GM10266 (cell line): ENCODE data around the gene IFI27L1.

Experiments
- DNase-seq: peaks from one replicate; pipeline ENCODE4 v3.0.0; 2012; ENCODE audit errors: extremely low spot score
- TF ChIP-seq, protein P1 (sequence below): IDR thresholded peaks from 2 replicates; pipeline ENCODE4 v1.5.1; 2012; ENCODE audit warnings: mild to moderate bottlenecking, low read depth; ENCODE audit not compliant: control insufficient read depth, insufficient read depth; ENCODE audit errors: missing control alignments

Gene IFI27L1

DNA sequence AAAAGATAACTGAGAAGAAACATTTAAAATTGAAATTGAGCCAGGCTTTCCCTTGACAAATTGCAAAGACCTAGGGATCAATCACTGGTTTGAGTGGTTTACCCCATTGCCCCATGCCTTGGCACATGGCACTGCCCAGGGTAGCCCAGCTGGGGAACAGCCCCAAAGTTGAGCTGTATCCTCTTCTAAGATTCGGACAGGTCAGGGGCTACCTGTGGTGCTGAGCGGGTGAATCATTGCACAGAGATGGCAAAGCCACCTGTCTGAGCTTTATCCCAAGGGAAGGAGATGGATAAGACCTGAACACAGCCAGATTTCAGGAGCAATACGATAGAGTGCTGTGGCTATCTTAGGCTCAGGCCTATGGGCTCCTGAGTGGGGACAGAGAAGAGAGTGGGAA, 41.3 kb downstream of the IFI27L1 start:
- TF ChIP-seq, protein P1, sequence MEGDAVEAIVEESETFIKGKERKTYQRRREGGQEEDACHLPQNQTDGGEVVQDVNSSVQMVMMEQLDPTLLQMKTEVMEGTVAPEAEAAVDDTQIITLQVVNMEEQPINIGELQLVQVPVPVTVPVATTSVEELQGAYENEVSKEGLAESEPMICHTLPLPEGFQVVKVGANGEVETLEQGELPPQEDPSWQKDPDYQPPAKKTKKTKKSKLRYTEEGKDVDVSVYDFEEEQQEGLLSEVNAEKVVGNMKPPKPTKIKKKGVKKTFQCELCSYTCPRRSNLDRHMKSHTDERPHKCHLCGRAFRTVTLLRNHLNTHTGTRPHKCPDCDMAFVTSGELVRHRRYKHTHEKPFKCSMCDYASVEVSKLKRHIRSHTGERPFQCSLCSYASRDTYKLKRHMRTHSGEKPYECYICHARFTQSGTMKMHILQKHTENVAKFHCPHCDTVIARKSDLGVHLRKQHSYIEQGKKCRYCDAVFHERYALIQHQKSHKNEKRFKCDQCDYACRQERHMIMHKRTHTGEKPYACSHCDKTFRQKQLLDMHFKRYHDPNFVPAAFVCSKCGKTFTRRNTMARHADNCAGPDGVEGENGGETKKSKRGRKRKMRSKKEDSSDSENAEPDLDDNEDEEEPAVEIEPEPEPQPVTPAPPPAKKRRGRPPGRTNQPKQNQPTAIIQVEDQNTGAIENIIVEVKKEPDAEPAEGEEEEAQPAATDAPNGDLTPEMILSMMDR, result no peak

DNA sequence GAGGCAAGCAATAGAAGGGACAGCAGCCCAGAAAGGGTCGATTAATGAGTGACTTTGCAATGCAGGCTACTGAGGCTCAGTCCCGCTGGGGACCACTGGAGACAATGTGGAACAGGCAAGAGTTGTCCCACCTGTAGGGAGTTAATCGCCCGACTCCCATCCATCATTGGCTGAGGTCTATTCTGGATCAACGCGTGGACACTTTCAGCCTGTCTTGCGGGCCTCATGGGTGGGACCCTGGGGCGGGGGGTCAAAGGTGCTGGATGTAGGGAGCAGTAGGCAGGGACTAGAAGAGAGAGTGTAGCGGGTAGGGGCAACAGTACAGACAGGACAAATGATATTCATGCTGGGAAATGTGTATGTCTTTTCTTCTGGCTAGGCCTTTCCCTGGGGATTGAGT, 42.2 kb downstream of the IFI27L1 start:
- TF ChIP-seq, protein P1, result no peak
- DNase-seq, result no peak

More for the DNA sequence above, 41.3 kb downstream of the IFI27L1 start:
- DNase-seq, result no peak

DNA sequence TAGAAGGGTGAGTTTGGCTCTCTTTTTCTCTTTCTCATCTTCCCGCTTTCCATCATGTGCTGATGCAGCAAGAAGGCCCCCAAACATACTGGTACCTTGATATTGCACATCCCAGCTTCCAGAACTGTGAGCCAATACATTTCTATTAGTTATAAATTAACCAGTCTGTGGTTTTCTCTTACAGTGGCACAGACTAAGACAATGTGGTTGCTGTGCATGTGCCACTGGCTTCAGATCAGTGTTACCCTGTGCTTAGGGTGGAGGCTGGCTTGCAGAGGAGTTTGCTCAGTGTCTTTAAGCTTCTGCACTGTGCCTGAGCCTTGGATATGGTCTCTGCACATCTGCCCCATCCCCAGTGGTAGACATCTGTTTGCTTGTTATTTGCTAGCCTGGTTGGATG, 42.8 kb downstream of the IFI27L1 start:
- no peak for DNase-seq
- TF ChIP-seq, protein P1, result no peak

DNA sequence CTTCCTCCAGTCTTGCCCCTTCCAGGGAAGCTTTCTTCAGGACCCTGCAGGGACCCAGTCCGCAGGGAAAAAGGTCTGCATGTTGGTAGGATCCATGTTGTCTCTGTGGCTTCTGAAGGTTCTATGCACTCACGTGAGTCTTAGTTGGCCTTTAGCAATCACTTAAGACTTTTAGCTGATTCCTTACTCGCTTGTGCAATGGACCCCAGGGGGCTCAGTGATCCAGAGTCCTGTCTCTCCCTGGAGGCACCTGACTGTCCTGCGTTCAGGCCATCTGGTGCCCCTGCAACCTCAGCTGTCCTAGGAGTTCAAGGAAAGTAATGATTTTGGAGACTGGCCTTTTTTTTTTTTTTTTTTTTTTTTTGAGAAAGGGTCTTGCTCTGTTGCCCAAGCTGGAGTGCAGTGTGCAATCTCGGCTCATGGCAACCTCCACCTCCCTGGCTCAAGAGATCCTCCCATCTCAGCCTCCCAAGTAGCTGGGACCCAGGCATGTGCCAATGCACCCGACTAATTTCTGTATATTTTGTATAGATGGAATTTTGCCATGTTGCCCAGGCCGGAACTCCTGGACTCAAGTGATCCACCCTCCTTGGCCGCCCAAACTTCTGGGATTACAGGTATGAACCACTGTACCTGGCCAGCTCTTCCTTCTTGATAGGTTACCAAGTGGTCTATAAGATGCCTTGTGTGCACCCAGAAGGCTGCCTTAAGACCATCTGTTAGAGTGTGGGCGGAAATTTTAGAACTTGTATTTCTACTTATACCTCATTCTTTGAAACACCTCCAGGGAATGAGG, 43.7 kb downstream of the IFI27L1 start:
- TF ChIP-seq, protein P1, result no peak
- DNase-seq, result no peak

DNA sequence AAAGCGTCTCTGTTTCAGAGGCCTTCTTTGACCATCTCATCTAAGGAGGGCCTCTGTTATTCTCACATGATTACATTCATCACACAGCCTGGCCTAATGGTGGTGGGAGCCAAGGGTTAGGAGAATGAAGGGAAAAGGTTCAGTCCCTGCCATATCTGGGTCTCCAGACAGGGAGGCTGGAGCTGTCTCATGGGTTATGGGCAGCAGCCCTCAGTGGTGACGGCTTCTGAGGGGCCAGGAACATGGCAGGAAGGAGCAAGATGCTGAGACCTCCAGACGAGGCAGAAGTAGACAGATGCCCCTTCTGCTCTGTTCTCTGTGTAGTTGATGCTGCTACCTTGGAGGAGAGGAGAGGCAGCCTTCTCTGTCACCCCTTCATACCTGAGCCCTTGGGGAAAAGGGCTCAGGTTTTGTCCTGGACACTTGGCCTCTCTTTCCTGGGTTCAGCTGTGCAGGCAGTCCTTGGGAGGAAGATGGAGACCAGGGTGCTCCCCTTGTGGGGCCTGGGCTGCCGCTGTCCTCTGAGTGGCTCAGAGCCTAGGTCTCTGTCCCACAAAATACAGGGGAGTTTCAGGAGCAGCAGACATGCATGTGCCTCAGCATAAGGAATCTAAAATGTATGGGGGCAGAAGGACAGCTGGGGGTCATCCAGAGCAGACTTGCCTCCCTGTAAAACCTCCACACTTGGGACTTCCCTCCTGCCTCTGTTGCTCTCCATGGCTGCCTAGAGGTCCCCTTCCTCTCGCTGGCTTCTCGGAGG, 44.7 kb downstream of the IFI27L1 start:
- no peak for DNase-seq
- TF ChIP-seq, protein P1, result no peak

DNA sequence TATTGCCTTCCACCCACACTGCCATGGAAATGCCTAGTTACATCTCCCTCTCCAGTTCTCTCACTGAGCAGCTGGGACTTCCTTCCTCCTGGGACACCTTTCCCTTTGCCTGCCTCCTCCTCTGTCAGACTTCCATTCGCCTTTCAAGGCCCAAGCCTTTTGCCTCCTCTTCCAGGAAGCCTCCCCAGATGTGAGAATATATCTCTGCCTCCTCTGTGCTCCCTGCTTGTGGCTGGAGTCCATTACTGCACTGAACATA, 45.2 kb downstream of the IFI27L1 start:
- TF ChIP-seq, protein P1, result no peak
- no peak for DNase-seq

DNA sequence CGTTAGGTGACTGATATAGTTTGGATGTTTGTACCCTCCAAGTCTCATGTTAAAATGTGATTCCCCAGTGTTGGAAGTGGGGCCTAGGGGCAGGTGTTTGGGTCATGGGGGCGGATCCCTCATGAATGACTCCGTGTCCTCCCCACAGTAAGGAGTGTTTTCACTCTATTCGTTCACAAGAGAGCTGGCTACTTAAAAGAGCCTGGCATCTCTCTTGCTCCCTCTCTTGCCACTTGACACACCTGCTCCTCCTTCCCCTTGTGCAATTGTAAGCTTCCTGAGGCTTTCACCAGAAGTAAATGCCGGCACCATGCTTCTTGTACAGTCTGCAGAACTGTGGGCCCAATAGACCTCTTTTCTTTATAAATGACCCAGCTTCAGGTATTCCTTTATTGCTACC, 45.7 kb downstream of the IFI27L1 start:
- DNase-seq, result no peak
- TF ChIP-seq, protein P1, result no peak
